ENCODE data around the gene EXOC4.
"Not testable (repeated sequence)": the region's sequence is repeated elsewhere in the genome, so short reads cannot be mapped to it uniquely, and the experiment has no call there.

Gene EXOC4

GRCh38 chr7:133602291-133602690, 349.4 kb downstream of the EXOC4 start:
- H3K36me3 Mint-ChIP-seq = no peaks in the 10 kb centered on the region
- peaks cover 12% of the 10 kb centered on the region for H3K4me1 Mint-ChIP-seq
- no peak overlapping the region for H3K4me3 Mint-ChIP-seq
- no peak for DNase-seq (ENCODE audit: low spot score in 2 of 2)
- no peaks in the 10 kb centered on the region for H3K9me3 Mint-ChIP-seq
- H3K27ac Mint-ChIP-seq = no peak overlapping the region
- ATAC-seq = no peak

GRCh38 chr7:133606991-133607390, 354.1 kb downstream of the EXOC4 start:
- Mint-ChIP-seq H3K27ac (no peak overlapping the region), H3K4me3 (no peak overlapping the region), H3K4me1 (peaks cover 8% of the 10 kb centered on the region), H3K9me3 (no peaks in the 10 kb centered on the region), H3K36me3 (no peaks in the 10 kb centered on the region)
- ATAC-seq (no peak), DNase-seq (ENCODE audit: low spot score in 2 of 2) (no peak)

GRCh38 chr7:133609806-133610205, 356.9 kb downstream of the EXOC4 start:
- Mint-ChIP-seq H3K27ac (no peak overlapping the region), H3K4me3 (no peak overlapping the region), H3K9me3 (no peaks in the 10 kb centered on the region), H3K36me3 (no peaks in the 10 kb centered on the region), H3K4me1 (peaks cover 8% of the 10 kb centered on the region)
- ATAC-seq (no peak), DNase-seq (ENCODE audit: low spot score in 2 of 2) (no peak)

- ATAC-seq = no peak
- no peaks in the 10 kb centered on the region for H3K9me3 Mint-ChIP-seq
- no peak overlapping the region for H3K27ac Mint-ChIP-seq
- no peak overlapping the region for H3K4me3 Mint-ChIP-seq
- H3K36me3 Mint-ChIP-seq = no peaks in the 10 kb centered on the region
- H3K4me1 Mint-ChIP-seq = peaks cover 8% of the 10 kb centered on the region
- no peak for DNase-seq (ENCODE audit: low spot score in 2 of 2)
Observed at GRCh38 chr7:133611955-133612354, 359.1 kb downstream of the EXOC4 start.

- Mint-ChIP-seq H3K27ac (no peak overlapping the region), H3K36me3 (no peaks in the 10 kb centered on the region), H3K4me3 (no peak overlapping the region), H3K9me3 (no peaks in the 10 kb centered on the region), H3K4me1 (peaks cover 8% of the 10 kb centered on the region)
- ATAC-seq (no peak), DNase-seq (ENCODE audit: low spot score in 2 of 2) (no peak)
Observed at GRCh38 chr7:133613250-133613790, 360.4 kb downstream of the EXOC4 start.

- ATAC-seq (no peak), DNase-seq (ENCODE audit: low spot score in 2 of 2) (no peak)
- no peak overlapping the region for H3K27ac Mint-ChIP-seq
- no peaks in the 10 kb centered on the region for H3K9me3 Mint-ChIP-seq
- no peak overlapping the region for H3K4me3 Mint-ChIP-seq
- no peaks in the 10 kb centered on the region for H3K36me3 Mint-ChIP-seq
- H3K4me1 Mint-ChIP-seq = peaks cover 8% of the 10 kb centered on the region
Observed at GRCh38 chr7:133614251-133614650, 361.4 kb downstream of the EXOC4 start.

GRCh38 chr7:133618970-133619369, 366.1 kb downstream of the EXOC4 start:
- H3K4me1 Mint-ChIP-seq = no peaks in the 10 kb centered on the region
- H3K4me3 Mint-ChIP-seq = no peak overlapping the region
- no peaks in the 10 kb centered on the region for H3K36me3 Mint-ChIP-seq
- no peak for DNase-seq (ENCODE audit: low spot score in 2 of 2)
- no peak overlapping the region for H3K27ac Mint-ChIP-seq
- no peaks in the 10 kb centered on the region for H3K9me3 Mint-ChIP-seq
- ATAC-seq = no peak

GRCh38 chr7:133619491-133619890, 366.6 kb downstream of the EXOC4 start:
- ATAC-seq = no peak
- Mint-ChIP-seq H3K4me1 (no peaks in the 10 kb centered on the region), H3K27ac (no peak overlapping the region)

GRCh38 chr7:133623721-133624120, 370.8 kb downstream of the EXOC4 start:
- Mint-ChIP-seq H3K4me1 (no peaks in the 10 kb centered on the region), H3K9me3 (no peaks in the 10 kb centered on the region), H3K36me3 (no peaks in the 10 kb centered on the region), H3K27ac (no peak overlapping the region), H3K4me3 (no peak overlapping the region)
- DNase-seq (ENCODE audit: low spot score in 2 of 2) (no peak), ATAC-seq (no peak)

More at GRCh38 chr7:133619491-133619890, 366.6 kb downstream of the EXOC4 start:
- Mint-ChIP-seq H3K36me3 (no peaks in the 10 kb centered on the region), H3K4me3 (no peak overlapping the region), H3K9me3 (no peaks in the 10 kb centered on the region)
- no peak for DNase-seq (ENCODE audit: low spot score in 2 of 2)

GRCh38 chr7:133625046-133625445, 372.2 kb downstream of the EXOC4 start:
- DNase-seq (ENCODE audit: low spot score in 2 of 2) (no peak), ATAC-seq (no peak)
- Mint-ChIP-seq H3K27ac (no peak overlapping the region), H3K4me1 (no peaks in the 10 kb centered on the region), H3K9me3 (no peaks in the 10 kb centered on the region), H3K4me3 (no peak overlapping the region), H3K36me3 (peaks cover under 1% of the 10 kb centered on the region)

- ATAC-seq (no peak), DNase-seq (ENCODE audit: low spot score in 2 of 2) (no peak)
- Mint-ChIP-seq H3K9me3 (no peaks in the 10 kb centered on the region), H3K4me1 (no peaks in the 10 kb centered on the region), H3K36me3 (peaks cover 8% of the 10 kb centered on the region), H3K27ac (no peak overlapping the region), H3K4me3 (no peak overlapping the region)
Observed at GRCh38 chr7:133629701-133630100, 376.8 kb downstream of the EXOC4 start.

GRCh38 chr7:133633055-133633454, 380.2 kb downstream of the EXOC4 start:
- Mint-ChIP-seq H3K4me1 (no peaks in the 10 kb centered on the region), H3K27ac (no peak overlapping the region), H3K9me3 (no peaks in the 10 kb centered on the region), H3K36me3 (peaks cover 8% of the 10 kb centered on the region), H3K4me3 (no peak overlapping the region)
- no peak for ATAC-seq
- no peak for DNase-seq (ENCODE audit: low spot score in 2 of 2)

GRCh38 chr7:133635541-133635940, 382.7 kb downstream of the EXOC4 start:
- peaks cover 3% of the 10 kb centered on the region for H3K36me3 Mint-ChIP-seq
- no peaks in the 10 kb centered on the region for H3K4me1 Mint-ChIP-seq
- no peaks in the 10 kb centered on the region for H3K9me3 Mint-ChIP-seq
- DNase-seq (ENCODE audit: low spot score in 2 of 2) (no peak), ATAC-seq (no peak)
- H3K27ac Mint-ChIP-seq = no peak overlapping the region
- no peak overlapping the region for H3K4me3 Mint-ChIP-seq

- Mint-ChIP-seq H3K27ac (no peak overlapping the region), H3K4me3 (no peak overlapping the region), H3K36me3 (no peaks in the 10 kb centered on the region), H3K9me3 (no peaks in the 10 kb centered on the region), H3K4me1 (no peaks in the 10 kb centered on the region)
- ATAC-seq (no peak), DNase-seq (ENCODE audit: low spot score in 2 of 2) (no peak)
Observed at GRCh38 chr7:133638857-133639256, 386.0 kb downstream of the EXOC4 start.

GRCh38 chr7:133641436-133641835, 388.6 kb downstream of the EXOC4 start:
- Mint-ChIP-seq H3K4me3 (no peak overlapping the region), H3K4me1 (no peaks in the 10 kb centered on the region), H3K36me3 (no peaks in the 10 kb centered on the region), H3K27ac (no peak overlapping the region), H3K9me3 (no peaks in the 10 kb centered on the region)
- DNase-seq (ENCODE audit: low spot score in 2 of 2) = no peak
- ATAC-seq = no peak

- no peak overlapping the region for H3K27ac Mint-ChIP-seq
- ATAC-seq (no peak), DNase-seq (ENCODE audit: low spot score in 2 of 2) (no peak)
- no peak overlapping the region for H3K4me3 Mint-ChIP-seq
- no peaks in the 10 kb centered on the region for H3K4me1 Mint-ChIP-seq
- H3K36me3 Mint-ChIP-seq = no peaks in the 10 kb centered on the region
- H3K9me3 Mint-ChIP-seq = no peaks in the 10 kb centered on the region
Observed at GRCh38 chr7:133642907-133643306, 390.0 kb downstream of the EXOC4 start.

GRCh38 chr7:133643652-133644051, 390.8 kb downstream of the EXOC4 start:
- H3K9me3 Mint-ChIP-seq; ATAC-seq; DNase-seq (ENCODE audit: low spot score in 2 of 2); H3K4me1 Mint-ChIP-seq; H3K36me3 Mint-ChIP-seq; H3K4me3 Mint-ChIP-seq; H3K27ac Mint-ChIP-seq: not testable (repeated sequence)

Data from stimulated activated effector memory CD8-positive, alpha-beta T cell treated with anti-CD3 and anti-CD28 coated beads, Interleukin-12 subunit alpha, Interleukin-12 subunit beta, amount 100 ng/mL, for 72 hours (primary cell).